HFFc6 (cell line): Measurements from ENCODE around the gene EPG5. TPM values are rescaled to one million over a fixed set of nuclear protein-coding genes. Genes with fewer than 3 reads are reported as not detected.

ENCODE experiments used
- DNase-seq: peaks from one replicate; pipeline ENCODE4 v3.0.0-alpha.2; 2018
- H3K27ac Mint-ChIP-seq: 2 replicates; pipeline ENCODE4 v1.8.0; 2020; ENCODE audit warnings: mild to moderate bottlenecking, mixed read lengths
- H3K27me3 Mint-ChIP-seq: 2 replicates; pipeline ENCODE4 v1.8.0; 2021; ENCODE audit warnings: mild to moderate bottlenecking, moderate library complexity, mixed read lengths; ENCODE audit not compliant: insufficient read depth
- H3K36me3 Mint-ChIP-seq: 2 replicates; pipeline ENCODE4 v1.8.0; 2021; ENCODE audit warnings: low read depth, mixed read lengths
- H3K4me1 Mint-ChIP-seq: 2 replicates; pipeline ENCODE4 v1.8.0; 2020; ENCODE audit warnings: low read depth, mixed read lengths
- H3K4me3 Mint-ChIP-seq: 2 replicates; pipeline ENCODE4 v1.8.0; 2020; ENCODE audit warnings: mild to moderate bottlenecking, moderate library complexity, mixed read lengths
- H3K9me3 Mint-ChIP-seq: 2 replicates; pipeline ENCODE4 v1.8.0; 2020; ENCODE audit warnings: mild to moderate bottlenecking, mixed read lengths
- CTCF ChIP-seq: fragments of 200-600 bp; sonication (generic); IDR thresholded peaks from 2 replicates; pipeline ENCODE4 v1.5.0; 2021; ENCODE audit warnings: antibody characterized with exemption, mild to moderate bottlenecking
- total RNA-seq, 6 experiments: library from RNA; stranded (reverse); fragmentation: NEBNext Ultra II Directional; extraction: Animal tissue kit (Norgen Biotek cat#: 25700); gene quantifications; 2 replicates in 1 of 6; 3 replicates in 5 of 6; pipeline ENCODE4 v1.2.3, GENCODE V29; 2021

The EPG5 gene
- total RNA-seq, 6 experiments from 2014 or later = 36.8 to 63.6 (median 44.5) TPM

GRCh38 chr18:45890606-45891005 lies 76.5 kb downstream of the EPG5 start:
- no peak for TF ChIP-seq CTCF
- H3K4me3 Mint-ChIP-seq = no peak overlapping the region
- no peak for DNase-seq
- peaks cover 16% of the 10 kb centered on the region for H3K36me3 Mint-ChIP-seq
- H3K4me1 Mint-ChIP-seq = no peaks in the 10 kb centered on the region; the same call in 1 of the 2 replicates
- H3K27ac Mint-ChIP-seq = no peak overlapping the region
- H3K9me3 Mint-ChIP-seq = no peaks in the 10 kb centered on the region
- 0 out of 2 replicates have a peak, but pooled peaks cover 2% of the 10 kb centered on the region for H3K27me3 Mint-ChIP-seq

- Mint-ChIP-seq H3K27ac (no peak overlapping the region), H3K4me3 (no peak overlapping the region), H3K36me3 (peaks cover 6% of the 10 kb centered on the region; the same call in 1 of the 2 replicates), H3K9me3 (no peaks in the 10 kb centered on the region), H3K4me1 (no peaks in the 10 kb centered on the region), H3K27me3 (0 out of 2 replicates have a peak, but pooled peaks cover 2% of the 10 kb centered on the region)
- DNase-seq = no peak
- no peak for TF ChIP-seq CTCF
Measured at GRCh38 chr18:45889419-45890064, 77.6 kb downstream of the EPG5 start.

GRCh38 chr18:45887585-45887984 lies 79.5 kb downstream of the EPG5 start:
- no peak for TF ChIP-seq CTCF
- peaks cover 10% of the 10 kb centered on the region; the same call in 1 of the 2 replicates for H3K36me3 Mint-ChIP-seq
- H3K27ac Mint-ChIP-seq = no peak overlapping the region
- H3K4me3 Mint-ChIP-seq = no peak overlapping the region
- no peak for DNase-seq
- no peaks in the 10 kb centered on the region for H3K9me3 Mint-ChIP-seq
- 0 out of 2 replicates have a peak, but pooled peaks cover 2% of the 10 kb centered on the region for H3K27me3 Mint-ChIP-seq
- H3K4me1 Mint-ChIP-seq = no peaks in the 10 kb centered on the region

GRCh38 chr18:45880876-45881558 lies 86.1 kb downstream of the EPG5 start:
- H3K36me3 Mint-ChIP-seq = peaks cover 12% of the 10 kb centered on the region; the same call in 1 of the 2 replicates
- no peak for TF ChIP-seq CTCF
- no peak overlapping the region for H3K27ac Mint-ChIP-seq
- peaks cover 5% of the 10 kb centered on the region for H3K4me1 Mint-ChIP-seq
- H3K4me3 Mint-ChIP-seq = no peak overlapping the region
- DNase-seq = no peak
- no peaks in the 10 kb centered on the region for H3K9me3 Mint-ChIP-seq
- no peaks in the 10 kb centered on the region for H3K27me3 Mint-ChIP-seq

- DNase-seq = peak; percentile 17
- H3K36me3 Mint-ChIP-seq = peaks cover 20% of the 10 kb centered on the region
- no peak overlapping the region for H3K27ac Mint-ChIP-seq
- peak; percentile 100 for TF ChIP-seq CTCF
- no peaks in the 10 kb centered on the region for H3K9me3 Mint-ChIP-seq
- H3K4me3 Mint-ChIP-seq = no peak overlapping the region
- H3K27me3 Mint-ChIP-seq = no peaks in the 10 kb centered on the region
- peaks cover 10% of the 10 kb centered on the region for H3K4me1 Mint-ChIP-seq
Measured at GRCh38 chr18:45879681-45880655, 87.2 kb downstream of the EPG5 start.
